PFSK-1 (cell line): ENCODE measurements around the gene FOSL2.

Experiments
- POLR2AphosphoS5 ChIP-seq: IDR thresholded peaks from 2 replicates; pipeline ENCODE4 v1.6.1; 2012; ENCODE audit warnings: low read depth, mild to moderate bottlenecking, control low read depth, low read length, moderate library complexity
- REST ChIP-seq, 2 experiments: IDR thresholded peaks; 2 replicates each; pipeline versions ENCODE4 v1.6.1 to v1.8.0; 2011 to 2012; ENCODE audit warnings: low read depth in 2 of 2, low read length in 2 of 2, control low read depth in 1 of 2, inconsistent platforms in 1 of 2, mild to moderate bottlenecking in 1 of 2, moderate library complexity in 1 of 2; ENCODE audit not compliant: insufficient read depth in 1 of 2
- SIN3A ChIP-seq: IDR thresholded peaks from 2 replicates; pipeline ENCODE4 v1.6.1; 2012; ENCODE audit warnings: mild to moderate bottlenecking, low read length, moderate library complexity, borderline replicate concordance; ENCODE audit not compliant: insufficient read depth
- TAF1 ChIP-seq: IDR thresholded peaks from 2 replicates; pipeline ENCODE4 v1.6.1; 2012; ENCODE audit warnings: low read length, control low read depth, borderline replicate concordance; ENCODE audit not compliant: insufficient read depth

GRCh38 chr2:28453396-28453795, 60.7 kb downstream of the FOSL2 start:
- TF ChIP-seq REST (IDR thresholded peaks at IDR 0.05; ENCODE audit: insufficient read depth in 1 of 2, low read depth in 2 of 2, low read length in 2 of 2) (no peak), POLR2AphosphoS5 (no peak), TAF1 (no peak), SIN3A (no peak)
